Ammon's horn (tissue), 1 donor: ENCODE measurements around the gene FAM53A.

Experiments used
- DNase-seq: peaks from one replicate; pipeline ENCODE4 v3.0.0-alpha.2; 2016; ENCODE audit warnings: low spot score

FAM53A gene

GRCh38 chr4:1592068-1592708 lies 91.9 kb downstream of the FAM53A start:
- DNase-seq: no peak

- no peak for DNase-seq
Measured at GRCh38 chr4:1591107-1591506, 93.0 kb downstream of the FAM53A start.

GRCh38 chr4:1590244-1590643 lies 93.9 kb downstream of the FAM53A start:
- DNase-seq: no peak
